Stimulated activated CD8-positive, alpha-beta memory T cell treated with anti-CD3 and anti-CD28 coated beads, Interleukin-12 subunit alpha, Interleukin-12 subunit beta, amount 100 ng/mL, for 4 hours (primary cell): Measurements from ENCODE around the gene ZAR1.
"Not testable (repeated sequence)": the region's sequence is repeated elsewhere in the genome, so short reads cannot be mapped to it uniquely, and the experiment has no call there.

ENCODE experiments used
- DNase-seq: peaks from one replicate; pipeline ENCODE4 v3.0.0-alpha.2; 2020; ENCODE audit warnings: low read depth

ZAR1 gene

GRCh38 chr4:48490012-48490679 lies at the start of gene ZAR1:
ZAR1 (plus strand) TSS chr4:48490252; CDS start chr4:48490292, 40 bp downstream.
- DNase-seq: no peak

GRCh38 chr4:48440914-48441313 lies 49.1 kb upstream of the ZAR1 start:
- not testable (repeated sequence) for DNase-seq

DNA sequence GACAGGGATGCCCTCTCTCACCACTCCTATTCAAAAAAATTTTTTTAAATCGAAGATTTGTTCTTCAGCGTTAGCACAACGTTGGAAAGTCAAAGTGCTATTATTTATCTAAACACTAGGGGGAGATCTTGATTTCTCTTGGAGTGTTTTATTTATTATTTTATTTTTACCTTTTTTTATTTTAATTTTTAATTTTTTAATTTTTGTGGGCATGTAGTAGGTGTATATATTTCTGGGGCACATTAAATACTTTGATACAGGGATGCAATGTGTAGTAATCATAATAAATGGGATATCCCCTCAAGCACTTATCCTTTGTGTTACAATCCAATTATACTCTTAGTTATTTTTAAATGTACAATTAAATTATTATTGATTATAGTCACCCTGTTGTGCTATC lies 44.3 kb upstream of the ZAR1 start:
- DNase-seq: no peak

GRCh38 chr4:48446642-48447041 lies 43.4 kb upstream of the ZAR1 start:
- DNase-seq: no peak

DNA sequence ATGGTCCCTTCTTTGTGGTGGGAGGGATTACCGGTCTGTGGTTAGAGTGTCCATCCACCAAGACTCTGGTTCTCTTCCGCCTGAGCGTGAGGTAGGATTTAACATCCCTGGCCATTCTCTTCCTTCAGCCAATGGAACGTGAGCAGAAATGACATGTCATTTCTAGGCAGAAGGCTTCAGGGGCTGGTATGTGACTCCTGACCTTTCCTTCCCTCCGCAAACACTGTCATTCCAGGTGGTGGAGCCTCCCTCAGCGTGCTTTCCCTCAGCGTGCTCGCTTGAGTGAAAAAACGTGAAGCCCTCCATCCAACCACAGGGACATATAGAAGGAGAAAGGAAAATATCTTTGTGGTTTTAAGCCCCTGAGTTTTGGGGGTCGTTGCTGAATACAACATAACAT lies 40.9 kb upstream of the ZAR1 start:
- no peak for DNase-seq

DNA sequence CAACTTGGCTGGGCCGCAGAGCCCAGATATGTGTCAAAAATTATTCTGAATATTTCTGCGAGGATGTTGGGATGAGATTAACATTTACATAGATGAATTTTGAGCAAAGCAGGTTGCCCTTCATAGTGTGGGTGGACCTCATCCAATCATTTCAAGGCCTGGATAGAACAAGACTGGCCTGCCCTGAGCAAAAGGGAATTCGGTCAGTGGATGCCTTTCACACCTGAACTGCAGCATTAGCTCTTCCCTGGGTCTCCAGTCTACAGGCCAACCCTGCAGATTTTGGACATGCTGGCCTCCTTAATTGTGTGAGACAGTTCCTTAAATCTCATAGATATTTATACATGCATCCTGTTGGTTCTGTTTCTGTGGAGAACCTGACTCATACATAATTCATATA lies 39.3 kb upstream of the ZAR1 start:
- DNase-seq: no peak

DNA sequence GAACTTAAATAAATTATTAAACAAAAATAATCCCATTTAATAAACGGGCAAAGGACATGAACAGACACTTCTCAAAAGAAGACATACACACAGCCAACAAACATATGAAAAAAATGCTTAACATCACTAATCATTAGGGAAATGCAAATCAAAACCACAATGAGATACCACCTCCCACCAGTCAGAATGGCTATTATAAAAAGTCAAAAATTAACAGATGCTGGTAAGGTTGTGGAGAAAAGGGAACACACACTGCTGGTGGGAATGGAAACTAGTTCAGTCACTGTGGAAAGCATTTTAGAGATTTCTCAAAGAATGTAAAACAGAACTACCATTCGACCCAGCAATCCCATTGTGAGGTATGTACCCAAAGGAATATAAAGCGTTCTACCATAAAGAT lies 38.4 kb upstream of the ZAR1 start:
- not testable (repeated sequence) for DNase-seq

DNA sequence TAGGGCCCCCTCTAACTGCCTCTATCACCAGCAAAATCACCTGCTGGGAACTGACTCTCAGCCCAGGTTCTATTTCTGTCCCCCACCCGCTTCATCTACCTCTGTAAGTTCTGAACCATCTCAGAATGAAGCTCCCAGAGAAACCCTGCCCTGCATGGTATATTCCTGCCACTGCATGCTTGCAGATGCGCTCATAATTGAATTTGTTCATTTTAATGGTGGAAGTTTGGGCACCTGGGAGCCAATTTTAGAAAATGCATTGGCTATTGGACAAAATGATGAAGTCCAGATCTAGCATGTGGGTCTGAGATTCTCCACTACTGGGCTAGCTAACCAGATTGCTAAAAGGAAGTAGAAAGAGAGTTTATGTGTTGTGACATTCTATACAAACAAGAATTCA lies 35.5 kb upstream of the ZAR1 start:
- DNase-seq: no peak

- no peak for DNase-seq
Observed at GRCh38 chr4:48461000-48461399, 29.1 kb upstream of the ZAR1 start.

DNA sequence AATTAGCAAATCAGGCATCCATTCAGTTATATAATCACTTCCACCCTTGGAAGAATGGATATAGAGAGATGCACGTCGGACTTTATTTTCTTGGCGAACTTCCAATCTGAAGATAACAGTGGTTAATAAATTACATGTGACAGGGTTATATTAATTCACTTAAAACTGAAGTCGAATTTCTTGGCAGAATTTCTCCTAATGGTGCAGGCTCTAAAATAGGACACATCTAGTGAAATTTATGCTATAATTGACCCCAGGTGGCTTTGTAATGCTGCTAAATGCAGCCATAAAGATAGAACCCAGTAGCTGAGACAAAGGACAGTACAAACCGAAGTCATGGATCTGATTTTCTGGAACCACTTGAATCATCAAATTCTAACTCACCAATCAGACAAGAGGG lies 27.7 kb upstream of the ZAR1 start:
- no peak for DNase-seq

DNA sequence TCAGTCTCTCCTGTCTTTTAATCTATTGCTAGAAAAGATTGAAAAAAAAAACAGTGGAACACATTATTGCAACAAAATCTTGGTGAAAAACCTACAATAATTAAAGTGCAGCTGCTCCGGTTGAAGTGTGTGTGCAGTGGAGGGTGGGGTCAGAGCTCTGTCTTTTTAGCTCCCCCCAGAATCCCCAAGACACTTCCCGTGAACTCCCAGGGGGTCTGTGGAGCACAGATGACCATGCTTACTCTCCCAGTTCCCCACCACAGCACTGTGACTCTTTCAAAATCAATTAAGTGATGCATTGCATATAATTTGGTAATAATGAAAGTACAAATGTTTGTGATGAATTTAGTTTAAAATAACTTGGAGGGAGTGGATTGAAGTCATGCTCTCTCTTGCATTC lies 22.6 kb upstream of the ZAR1 start:
- DNase-seq: no peak

DNA sequence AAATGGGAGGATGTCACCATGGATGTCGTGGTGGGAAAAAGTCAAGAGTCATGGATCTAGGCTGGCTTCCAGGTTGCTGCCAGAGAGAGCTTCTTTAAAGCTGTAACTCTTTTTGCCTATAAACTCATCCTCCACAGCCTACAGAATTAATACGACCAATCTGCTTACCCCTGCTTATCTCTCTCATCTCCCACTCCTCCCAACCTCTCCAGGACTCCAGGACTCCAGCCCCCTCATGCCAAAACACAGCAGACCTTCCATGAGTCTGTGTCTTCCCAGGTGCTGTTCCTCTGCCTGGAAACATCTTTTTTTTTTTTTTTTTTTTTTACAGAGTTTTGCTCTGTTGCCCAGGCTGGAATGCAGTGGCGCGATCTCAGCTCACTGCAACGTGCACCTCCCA lies 22.2 kb upstream of the ZAR1 start:
- DNase-seq: no peak

GRCh38 chr4:48470137-48470536 lies 19.9 kb upstream of the ZAR1 start:
- DNase-seq: no peak

DNA sequence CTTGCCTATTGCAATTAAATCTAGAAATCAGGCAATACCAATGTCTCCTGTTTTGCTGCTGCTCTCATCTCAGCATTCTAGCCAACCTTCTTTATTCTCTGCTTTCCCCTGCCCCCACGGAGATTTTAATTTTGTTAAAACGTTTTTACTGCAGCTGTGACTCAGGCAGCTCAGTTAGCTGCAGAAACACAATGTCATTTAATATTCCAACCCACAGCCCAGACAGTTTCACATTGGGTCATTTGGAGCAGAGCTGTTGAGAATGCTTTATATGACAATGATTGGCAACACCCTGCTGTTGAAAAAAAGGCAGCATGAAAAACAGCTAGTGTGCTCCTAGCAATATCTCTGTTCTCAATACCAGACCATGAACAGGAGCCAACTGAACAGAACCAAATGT lies 19.5 kb upstream of the ZAR1 start:
- no peak for DNase-seq

DNA sequence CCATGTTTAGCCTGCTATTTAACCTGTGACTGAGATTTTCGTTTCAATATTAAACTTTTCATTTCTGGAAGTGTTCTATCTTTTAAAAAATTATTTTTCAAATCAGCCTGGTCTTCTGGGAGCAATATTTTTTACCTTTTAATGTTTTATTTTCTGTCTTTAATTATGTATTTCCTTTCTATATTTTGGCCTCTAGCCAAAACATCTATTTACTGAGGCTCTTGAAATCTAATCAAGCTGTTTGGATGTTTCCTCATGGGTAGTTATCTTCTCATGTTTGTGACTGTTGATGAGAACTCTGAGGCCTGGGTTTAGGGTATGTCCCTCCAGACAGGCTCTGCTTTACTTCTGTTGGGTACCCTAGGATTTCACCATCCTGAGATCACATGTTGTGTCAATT lies 17.3 kb upstream of the ZAR1 start:
- DNase-seq: no peak

- DNase-seq: no peak
Observed at GRCh38 chr4:48475770-48476169, 14.3 kb upstream of the ZAR1 start.

DNA sequence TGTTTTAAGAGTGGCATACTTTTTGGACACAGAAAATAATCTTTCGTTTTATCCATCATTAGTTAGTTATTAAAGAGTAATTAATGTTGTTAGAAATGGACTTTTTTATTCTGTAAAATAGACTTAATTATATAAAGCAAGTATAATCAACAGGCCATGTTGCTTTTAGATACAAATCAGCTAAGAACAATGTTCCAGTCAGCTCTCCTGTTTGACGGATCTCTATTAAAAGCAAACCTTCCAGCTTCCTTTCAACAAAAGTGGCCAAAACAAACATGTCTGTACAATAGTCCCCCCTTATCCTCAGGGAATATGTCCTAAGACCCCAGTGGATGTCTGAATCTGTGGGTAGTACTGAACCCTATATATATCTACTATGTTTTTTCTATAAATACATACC lies 11.8 kb upstream of the ZAR1 start:
- no peak for DNase-seq

DNA sequence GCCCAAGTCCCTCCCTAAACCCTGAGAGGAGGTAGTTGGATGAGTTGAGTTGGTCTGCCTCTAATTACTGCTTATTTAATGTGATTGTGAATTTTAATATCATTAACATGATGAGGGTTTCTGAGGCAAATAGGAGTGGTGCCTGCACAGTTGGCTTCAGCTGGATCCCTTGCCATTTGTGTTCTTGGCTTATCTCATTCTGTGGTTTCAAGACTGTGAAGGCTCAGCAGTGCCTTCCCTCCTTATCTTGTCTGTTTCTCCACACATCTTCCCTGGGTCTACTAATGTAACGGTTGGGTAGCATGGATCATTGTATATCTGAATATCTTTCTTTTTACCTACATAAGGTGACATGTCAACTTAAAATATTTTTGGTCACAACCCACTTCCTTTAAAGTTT lies 8.5 kb upstream of the ZAR1 start:
- no peak for DNase-seq

DNA sequence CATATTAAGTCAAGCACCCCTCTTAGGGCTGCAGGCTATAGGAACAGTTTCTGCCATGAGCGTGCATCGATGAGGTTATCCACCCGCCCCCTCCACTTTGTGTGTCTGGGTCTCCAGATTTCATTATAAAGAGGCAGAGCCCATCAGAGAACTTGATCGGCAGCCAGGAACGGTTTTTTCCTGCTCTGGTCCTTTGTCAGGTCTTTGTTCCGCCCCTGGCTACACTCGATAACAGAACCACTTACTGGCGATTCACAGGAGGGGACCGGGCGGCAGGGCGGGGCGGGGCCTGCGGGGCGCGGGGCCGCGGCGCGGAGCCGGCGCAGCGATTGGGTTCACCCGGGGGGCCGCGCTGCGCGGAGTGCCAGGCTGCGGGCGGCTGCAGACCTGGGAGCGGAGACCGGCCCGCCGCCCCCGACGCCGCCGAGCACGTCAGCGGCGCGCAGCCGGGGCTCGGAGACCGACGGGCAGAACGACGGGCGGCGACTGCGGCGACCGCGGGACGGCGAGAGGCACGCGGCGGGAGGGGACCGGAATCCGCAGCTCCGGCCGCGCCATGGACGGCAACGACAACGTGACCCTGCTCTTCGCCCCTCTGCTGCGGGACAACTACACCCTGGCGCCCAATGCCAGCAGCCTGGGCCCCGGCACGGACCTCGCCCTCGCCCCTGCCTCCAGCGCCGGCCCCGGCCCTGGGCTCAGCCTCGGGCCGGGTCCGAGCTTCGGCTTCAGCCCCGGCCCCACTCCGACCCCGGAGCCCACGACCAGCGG lies 6.9 kb upstream of the ZAR1 start, which contains the start of gene SLC10A4:
SLC10A4 (plus strand) TSS at position 338 of the 771 bp plus-strand sequence; CDS start at position 557, 219 bp downstream.
- no peak for DNase-seq

GRCh38 chr4:48483777-48484493 lies 6.1 kb upstream of the ZAR1 start:
- DNase-seq: no peak

- no peak for DNase-seq
Observed at GRCh38 chr4:48484494-48485168, 5.4 kb upstream of the ZAR1 start.

DNA sequence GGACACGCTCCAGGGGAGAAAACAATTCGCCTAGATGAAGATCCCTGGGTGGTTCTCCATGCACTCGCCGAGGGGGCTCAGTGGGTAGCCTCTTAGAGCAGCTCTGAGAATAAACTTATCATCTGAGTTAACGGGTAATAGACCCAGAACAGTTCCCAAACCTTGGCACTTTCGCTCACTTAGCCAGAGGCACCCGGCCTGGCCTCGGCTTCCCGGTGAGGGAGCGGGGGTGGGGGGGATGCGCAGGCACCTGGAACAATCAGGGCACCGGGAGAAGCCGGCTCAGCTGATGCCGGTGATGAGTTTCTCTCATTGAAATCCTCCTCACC lies 405 bp upstream of the ZAR1 start:
- no peak for DNase-seq
